IPS-18c (cell line): ENCODE results near the gene CACNB4.
"Not testable (repeated sequence)": the region's sequence is repeated elsewhere in the genome, so short reads cannot be mapped to it uniquely, and the experiment has no call there.

Experiments
- H3K4me3 ChIP-seq: 2 replicates; pipeline ENCODE4 v1.7.0; 2013; ENCODE audit warnings: low read depth, mild to moderate bottlenecking, low read length, moderate library complexity; ENCODE audit not compliant: insufficient read depth
- H3K9me3 ChIP-seq: one replicate; pipeline ENCODE4 v1.6.1; 2013; ENCODE audit warnings: mild to moderate bottlenecking, low read length, moderate library complexity; ENCODE audit not compliant: control insufficient read depth, insufficient read depth

CACNB4 gene

GRCh38 chr2:152036611-152037469, 62.0 kb downstream of the CACNB4 start:
- no peak overlapping the region for H3K4me3 ChIP-seq
- H3K9me3 ChIP-seq, result peaks cover 2% of the 10 kb centered on the region

- H3K9me3 ChIP-seq, result no peaks in the 10 kb centered on the region
- H3K4me3 ChIP-seq, result no peak overlapping the region
Observed at GRCh38 chr2:152034257-152034801, 64.5 kb downstream of the CACNB4 start.

DNA sequence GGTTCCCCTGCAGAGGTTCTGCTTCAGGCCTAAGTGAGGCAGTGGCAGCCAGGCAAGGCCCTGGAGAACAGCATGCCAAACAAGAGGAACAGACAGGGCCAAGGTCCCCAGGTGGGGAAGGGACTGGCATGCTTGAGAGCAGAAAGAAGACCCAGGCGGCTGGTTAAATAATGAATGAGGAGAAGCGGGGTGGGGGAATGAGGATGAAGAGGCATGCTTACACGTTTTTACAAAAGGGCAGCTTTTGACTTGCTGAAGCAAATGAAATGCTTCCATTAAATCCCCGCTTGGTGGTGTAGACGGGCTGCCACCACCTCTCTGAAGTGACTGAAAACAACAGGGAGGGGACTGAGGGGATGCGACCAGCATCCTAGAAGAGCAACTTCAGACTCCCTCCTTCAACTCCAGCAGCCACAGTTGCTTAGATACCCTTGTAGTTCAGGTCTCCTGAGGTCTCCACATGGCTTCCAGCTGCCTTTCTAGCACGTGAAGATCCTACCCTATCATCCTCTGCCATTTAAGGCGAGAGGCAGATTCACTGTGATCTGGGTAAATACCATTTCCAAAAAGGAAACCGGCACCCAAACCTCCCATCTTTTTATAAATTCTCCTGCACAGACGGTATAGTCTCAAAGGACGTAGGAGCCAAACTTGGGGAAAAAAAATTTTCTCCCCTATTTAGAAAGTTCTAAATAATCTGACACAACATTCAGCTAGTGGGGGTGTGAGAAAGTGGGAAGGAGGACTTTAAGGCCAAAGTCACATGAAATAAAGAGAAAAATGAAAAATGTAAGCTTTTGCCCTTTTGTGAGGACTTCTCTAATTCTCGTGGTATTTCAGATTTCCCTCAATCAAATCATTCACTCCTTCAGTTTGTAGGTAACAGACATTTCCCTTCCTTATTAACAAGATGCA, 65.6 kb downstream of the CACNB4 start:
- H3K9me3 ChIP-seq, result no peaks in the 10 kb centered on the region
- no peak overlapping the region for H3K4me3 ChIP-seq

GRCh38 chr2:152031747-152032306, 67.0 kb downstream of the CACNB4 start:
- peaks cover 2% of the 10 kb centered on the region for H3K9me3 ChIP-seq

GRCh38 chr2:152030596-152031328, 68.1 kb downstream of the CACNB4 start:
- not testable (repeated sequence) for H3K4me3 ChIP-seq

More at GRCh38 chr2:152031747-152032306, 67.0 kb downstream of the CACNB4 start:
- H3K4me3 ChIP-seq, result no peak overlapping the region

DNA sequence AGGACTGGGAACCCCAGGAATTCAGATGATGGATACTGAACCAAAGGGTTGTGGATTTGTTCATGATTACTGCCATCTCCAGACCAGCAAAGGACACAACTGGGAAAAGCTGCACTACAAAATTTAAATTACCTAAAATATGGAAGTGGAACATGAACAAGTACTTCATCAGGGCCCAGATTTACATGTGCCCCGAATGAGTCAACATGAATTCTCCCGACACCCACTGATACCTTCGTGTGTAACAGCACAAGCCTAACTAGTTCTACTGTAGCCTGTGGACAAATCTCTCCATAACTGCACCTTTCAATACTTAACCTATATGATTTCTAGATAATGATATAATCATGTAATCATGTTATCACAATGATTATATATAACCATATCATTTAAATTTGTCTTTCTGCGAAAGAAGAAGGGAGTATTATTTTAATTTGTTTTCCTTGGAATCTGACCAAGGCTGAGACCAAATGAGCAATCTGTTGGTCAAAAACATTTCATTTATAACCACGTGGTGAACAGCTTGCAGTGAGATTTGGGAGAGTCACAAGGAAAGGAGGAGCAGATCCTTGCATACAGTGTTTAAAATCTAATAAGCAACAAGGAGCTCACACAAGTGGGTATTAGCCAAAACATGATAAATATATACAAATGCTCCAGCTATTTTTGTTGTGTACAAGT, 70.5 kb downstream of the CACNB4 start:
- Histone ChIP-seq H3K4me3 (no peak overlapping the region), H3K9me3 (peaks cover 2% of the 10 kb centered on the region)

More at GRCh38 chr2:152030596-152031328, 68.1 kb downstream of the CACNB4 start:
- H3K9me3 ChIP-seq, result not testable (repeated sequence)

GRCh38 chr2:152025678-152026287, 73.1 kb downstream of the CACNB4 start:
- H3K4me3 ChIP-seq, result no peak overlapping the region; the same call in 1 of the 2 replicates
- H3K9me3 ChIP-seq, result peaks cover 2% of the 10 kb centered on the region

DNA sequence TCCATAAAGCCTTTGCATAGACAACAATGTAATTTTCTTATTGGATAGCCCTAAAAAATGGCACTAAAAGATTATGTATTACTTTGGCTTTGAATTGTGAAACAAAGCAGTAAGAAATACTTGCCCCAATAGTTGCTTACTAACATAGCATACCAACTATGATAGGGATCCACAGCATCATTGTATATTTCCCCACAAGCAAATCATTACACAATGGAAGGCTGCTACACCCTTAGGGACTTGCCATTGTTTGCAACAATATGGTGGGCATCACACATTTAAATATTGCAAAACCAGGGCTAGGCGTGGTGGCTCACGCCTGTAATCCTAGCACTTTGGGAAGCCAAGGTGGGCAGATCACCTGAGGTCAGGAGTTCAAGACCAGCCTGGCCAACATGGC, 74.4 kb downstream of the CACNB4 start:
- peaks cover 2% of the 10 kb centered on the region for H3K9me3 ChIP-seq
- no peak overlapping the region for H3K4me3 ChIP-seq

DNA sequence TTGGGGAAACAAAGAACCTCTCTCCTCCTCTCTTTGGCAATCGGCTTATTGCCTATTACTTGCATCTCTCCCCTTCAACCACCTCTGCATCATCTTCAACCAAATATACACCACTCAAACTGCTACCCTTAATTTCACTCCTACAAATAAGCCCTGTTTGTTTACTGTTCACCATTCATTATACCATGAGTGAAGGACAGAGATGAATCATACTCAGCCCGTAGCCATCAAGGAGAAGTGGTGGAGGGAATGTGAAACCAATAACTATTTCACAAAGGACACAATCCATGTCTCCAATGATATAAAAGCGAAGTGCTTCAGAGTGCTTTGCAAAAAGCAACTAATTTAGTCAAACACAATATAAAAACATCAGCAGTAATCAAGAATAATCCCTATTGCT, 76.8 kb downstream of the CACNB4 start:
- H3K4me3 ChIP-seq, result no peak overlapping the region
- no peaks in the 10 kb centered on the region for H3K9me3 ChIP-seq

- not testable (repeated sequence) for H3K9me3 ChIP-seq, H3K4me3 ChIP-seq
Observed at GRCh38 chr2:152021001-152021400, 77.8 kb downstream of the CACNB4 start.

GRCh38 chr2:152019732-152020131, 79.1 kb downstream of the CACNB4 start:
- Histone ChIP-seq H3K9me3 (no peaks in the 10 kb centered on the region), H3K4me3 (no peak overlapping the region)

DNA sequence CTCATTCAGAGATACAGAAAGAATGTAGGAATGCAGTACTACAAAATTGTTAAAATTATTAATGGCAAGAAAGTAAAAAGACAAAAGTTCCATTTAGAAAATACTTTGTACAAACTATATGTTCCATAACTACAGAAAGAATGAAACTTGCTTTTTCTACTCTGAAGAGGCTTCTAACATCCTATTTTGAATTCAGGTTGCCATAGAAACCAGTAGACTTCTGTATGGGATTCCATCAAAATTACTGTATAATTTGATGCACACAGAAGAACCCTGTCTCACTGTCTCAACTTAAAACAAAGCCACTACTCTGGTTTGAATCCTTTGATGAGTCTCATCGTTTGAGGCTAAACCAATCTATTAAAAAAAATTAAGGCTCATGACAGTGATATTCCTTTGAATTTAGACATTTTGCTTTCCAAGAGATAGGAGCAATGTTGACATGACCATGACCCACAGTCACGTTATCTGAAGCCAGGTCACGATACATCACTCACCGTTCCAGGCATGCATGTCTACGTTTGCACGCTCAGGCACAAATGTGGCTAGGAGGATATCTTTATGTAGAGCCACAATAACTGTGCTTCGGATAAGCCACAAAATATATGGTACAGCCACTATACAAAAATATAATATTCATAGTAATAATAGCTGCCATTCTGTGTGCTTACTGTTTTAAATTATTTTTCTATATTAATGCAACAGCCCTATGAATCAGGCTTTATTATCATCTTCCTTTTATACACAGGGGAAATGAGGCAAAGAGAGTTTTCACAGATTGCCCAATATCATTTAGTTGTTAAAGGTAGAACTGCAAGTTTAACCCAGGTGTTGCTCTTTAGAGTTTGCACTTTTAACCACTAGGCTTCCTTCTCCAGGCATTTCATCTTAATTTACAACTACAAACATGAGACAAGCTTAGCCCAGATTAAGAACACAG, 82.4 kb downstream of the CACNB4 start:
- Histone ChIP-seq H3K4me3 (no peak overlapping the region), H3K9me3 (no peaks in the 10 kb centered on the region)

- Histone ChIP-seq H3K9me3 (no peaks in the 10 kb centered on the region), H3K4me3 (no peak overlapping the region)
Observed at GRCh38 chr2:152015552-152015951, 83.3 kb downstream of the CACNB4 start.

DNA sequence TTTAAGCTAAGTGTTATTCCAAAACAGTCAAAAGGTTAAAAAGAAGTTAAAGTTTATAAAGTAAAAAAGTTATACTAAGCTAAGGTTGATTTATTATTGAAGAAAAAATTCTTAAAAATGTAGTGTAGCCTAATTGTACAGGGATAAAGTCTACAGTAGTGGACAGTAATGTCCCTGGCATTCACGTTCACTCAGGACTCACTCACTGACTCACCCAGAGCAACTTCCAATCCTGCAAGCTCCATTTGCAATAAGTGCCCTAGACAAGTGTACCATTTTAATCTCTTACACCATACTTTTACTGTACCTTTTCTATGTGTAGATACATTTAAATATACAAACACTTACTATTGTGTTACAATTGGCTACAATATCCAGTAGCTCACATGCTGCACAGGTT, 86.1 kb downstream of the CACNB4 start:
- no peaks in the 10 kb centered on the region for H3K9me3 ChIP-seq

DNA sequence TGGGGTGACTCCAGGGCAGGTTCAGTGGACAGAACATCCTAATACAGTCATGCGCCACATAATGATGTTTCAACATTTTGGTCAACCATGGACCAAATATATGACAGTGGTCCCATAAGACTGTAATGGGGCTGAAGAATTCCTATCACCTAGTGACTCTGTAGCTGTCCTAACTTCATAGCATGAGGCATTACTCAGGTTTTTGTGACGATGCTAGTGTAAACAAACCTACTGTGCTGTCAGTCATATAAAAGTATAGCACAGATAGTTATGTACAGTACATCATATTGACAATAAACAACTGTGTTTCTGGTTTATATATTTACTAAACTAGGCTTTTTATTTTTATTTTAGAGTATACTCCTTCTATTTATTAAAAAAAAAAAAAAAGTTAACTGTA, 87.1 kb downstream of the CACNB4 start:
- no peaks in the 10 kb centered on the region for H3K9me3 ChIP-seq
- H3K4me3 ChIP-seq, result no peak overlapping the region

More for the DNA sequence above, 86.1 kb downstream of the CACNB4 start:
- H3K4me3 ChIP-seq, result no peak overlapping the region
